ENCODE results near the gene TARBP1. TPM values are rescaled to one million over a fixed set of nuclear protein-coding genes. Genes with fewer than 3 reads are reported as not detected.

The TARBP1 gene
- total and polyA plus RNA-seq, 2 of the 13 experiments (the other 11 are each of a cell fraction or from before 2014, with no cell fraction given), result 37.7 to 67.0 TPM

- no peak for TF ChIP-seq FOXK1 (CRISPR knock-in tag; IDR thresholded peaks at IDR 0.05; ENCODE audit: borderline replicate concordance, low read depth)
- no peak for TF ChIP-seq ZNF160 (CRISPR knock-in tag; IDR thresholded peaks at IDR 0.05)
- no peak for TF ChIP-seq NR2F2 (IDR thresholded peaks at IDR 0.05; ENCODE audit: borderline replicate concordance, low read depth)
- no peak for TF ChIP-seq IRF2 (CRISPR knock-in tag; IDR thresholded peaks at IDR 0.05)
- TF ChIP-seq ZNF891 (CRISPR knock-in tag; IDR thresholded peaks at IDR 0.05), result no peak
- TF ChIP-seq ARNT (IDR thresholded peaks at IDR 0.05), result no peak
- no peak for TF ChIP-seq ZNF451 (CRISPR knock-in tag; IDR thresholded peaks at IDR 0.05)
- TF ChIP-seq ZBTB7A (CRISPR knock-in tag; IDR thresholded peaks at IDR 0.05), result no peak
- TF ChIP-seq BORCS8-MEF2B (CRISPR knock-in tag; IDR thresholded peaks at IDR 0.05), result no peak
These were observed 72.1 kb downstream of the TARBP1 start (continued) for GRCh38 chr1:234406871-234407270.

DNA sequence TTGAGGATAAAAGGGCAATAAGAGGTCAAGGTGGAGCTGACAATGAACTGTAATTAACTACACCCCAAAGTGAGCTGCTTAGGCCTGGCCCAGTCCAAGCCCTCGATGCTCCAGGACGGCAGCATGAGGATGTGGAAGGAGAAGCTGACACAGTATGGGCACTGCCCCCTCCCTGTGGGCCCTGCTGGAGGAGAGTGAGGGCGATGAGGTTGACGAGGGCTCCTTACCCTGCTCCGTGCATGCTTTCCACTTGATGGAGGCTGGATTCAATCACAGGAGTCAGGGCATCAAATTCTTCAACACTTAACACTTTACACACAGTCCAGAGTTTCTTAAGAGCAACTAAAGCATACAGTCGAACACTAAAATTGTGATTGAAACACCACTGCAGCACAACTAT is 73.3 kb downstream of the TARBP1 start:
- no peaks in the 10 kb centered on the region; the same call in 1 of the 2 replicates for H4K20me1 ChIP-seq (ENCODE audit: insufficient read depth, low read length)
- FAIRE-seq (no peak), ATAC-seq (no peak), DNase-seq (ENCODE audit: low spot score) (no peak)
- 93% methylated on average over 6 of the region's 6 CpGs for WGBS (ENCODE audit: low lambda C conversion rate)
- ChIA-PET POLR2A (no interaction called here), CTCF (ENCODE audit: low intra/inter-chr PET ratio, low total read pairs) (no interaction called here)
- no peak overlapping the region for H3K9ac ChIP-seq (ENCODE audit: insufficient read depth, low read depth, low read length)
- H3K27me3 ChIP-seq (ENCODE audit: control insufficient read depth in 1 of 2, insufficient read depth in 2 of 2, low read length in 2 of 2), result no peaks in the 10 kb centered on the region; a peak in 1 of 5 replicates
- no peak for TF ChIP-seq SRSF9 (IDR thresholded peaks at IDR 0.05; ENCODE audit: borderline replicate concordance, insufficient read depth, low read depth, low read length, poor library complexity, severe bottlenecking)
- TF ChIP-seq NONO (IDR thresholded peaks at IDR 0.05), result no peak
- TF ChIP-seq NONO (CRISPR knock-in tag; conservative IDR thresholded peaks at IDR 0.05), result no peak
- no peak for TF ChIP-seq AHR (CRISPR knock-in tag; IDR thresholded peaks at IDR 0.05)
- no peak for TF ChIP-seq NKX3-1 (CRISPR knock-in tag; IDR thresholded peaks at IDR 0.05)
- no peak for TF ChIP-seq ZFAT (CRISPR knock-in tag; conservative IDR thresholded peaks at IDR 0.05)
- TF ChIP-seq SYNCRIP (IDR thresholded peaks at IDR 0.05; ENCODE audit: insufficient read depth, low read depth, low read length), result no peak
- TF ChIP-seq ZNF446 (CRISPR knock-in tag; IDR thresholded peaks at IDR 0.05), result no peak
- TF ChIP-seq JUNB (CRISPR knock-in tag; IDR thresholded peaks at IDR 0.05; ENCODE audit: borderline replicate concordance), result no peak
- TF ChIP-seq KDM6A (CRISPR knock-in tag; IDR thresholded peaks at IDR 0.05; ENCODE audit: low read depth), result no peak
- TF ChIP-seq PAX8 (CRISPR knock-in tag; IDR thresholded peaks at IDR 0.05; ENCODE audit: borderline replicate concordance), result no peak
- TF ChIP-seq HES4 (CRISPR knock-in tag; IDR thresholded peaks at IDR 0.05; ENCODE audit: borderline replicate concordance), result no peak
- no peak for TF ChIP-seq MAZ (IDR thresholded peaks at IDR 0.05; ENCODE audit: borderline replicate concordance, low read depth, low read length)
- no peak for TF ChIP-seq MAZ (CRISPR knock-in tag; IDR thresholded peaks at IDR 0.05; ENCODE audit: low read depth)
- TF ChIP-seq RFX1 (IDR thresholded peaks at IDR 0.05), result no peak
- no peaks in the 10 kb centered on the region for H3K79me2 ChIP-seq (ENCODE audit: insufficient read depth, low read length)
- H3K4me2 ChIP-seq (ENCODE audit: low read depth, low read length), result no peak overlapping the region
- H3K27ac ChIP-seq (ENCODE audit: extremely low read length, insufficient read depth, low read length), result no peak overlapping the region
- intact Hi-C loops (cut with micrococcal nuclease; ENCODE audit: unreplicated experiment), result no loop called here
- peaks cover 4% of the 10 kb centered on the region; the same call in 1 of the 2 replicates for H3K4me1 ChIP-seq (ENCODE audit: insufficient read depth, low read length)
- H3K36me3 ChIP-seq (replicated peaks in 1 of 2; ENCODE audit: control insufficient read depth in 1 of 2, insufficient read depth in 2 of 2, low read length in 2 of 2), result peaks cover 3 to 23% of the 10 kb centered on the region in 2 experiments; a peak in 4 of 5 replicates
- no TSS peak for BruUV-seq (replicated peaks)
- no peak overlapping the region for H3K4me3 ChIP-seq (replicated peaks in 1 of 3; ENCODE audit: insufficient read depth in 1 of 3, low read depth in 2 of 3, low read length in 3 of 3)
- H2AFZ ChIP-seq (ENCODE audit: low read length), result no peak overlapping the region
- no peaks in the 10 kb centered on the region for H3K9me3 ChIP-seq (ENCODE audit: low read length)
- in situ Hi-C loops (cut with HindIII; ENCODE audit: extremely low pct_ligation_motif_present, low pct_unique_long_range_greater_than_20kb), result no loop called here
